ENCODE measurements around the gene OR1A1.

- TF ChIP-seq POLR2A (IDR thresholded peaks at IDR 0.05; ENCODE audit: low read depth, low read length) (no peak), POLR2AphosphoS5 (IDR thresholded peaks at IDR 0.05; ENCODE audit: low read depth, low read length) (no peak), SPI1 (IDR thresholded peaks at IDR 0.05; ENCODE audit: low read depth, low read length) (no peak)
These were observed 14.4 kb downstream of the OR1A1 start for GRCh38 chr17:3221850-3222249.
